HEK293T (cell line): Measurements from ENCODE around the gene CIITA.

Source experiments
- ARNT ChIP-seq: fragments of 450-650 bp; IDR thresholded peaks from 2 replicates; pipeline ENCODE4 v1.6.1; 2017; ENCODE audit warnings: mild to moderate bottlenecking
- BHLHE40 ChIP-seq: fragments of 450-650 bp; IDR thresholded peaks from 2 replicates; pipeline ENCODE4 v1.6.1; 2016; ENCODE audit warnings: mild to moderate bottlenecking, moderate library complexity, borderline replicate concordance
- CTBP1 ChIP-seq: fragments of 450-650 bp; IDR thresholded peaks from 2 replicates; pipeline ENCODE4 v1.6.1; 2016; ENCODE audit warnings: borderline replicate concordance
- ELF4 ChIP-seq: fragments of 450-650 bp; IDR thresholded peaks from 2 replicates; pipeline ENCODE4 v1.6.1; 2017; ENCODE audit warnings: antibody characterized with exemption
- FOXA1 ChIP-seq: fragments of 450-650 bp; IDR thresholded peaks from 2 replicates; pipeline ENCODE4 v1.6.1; 2016; ENCODE audit warnings: mild to moderate bottlenecking
- FOXK2 ChIP-seq: fragments of 450-650 bp; IDR thresholded peaks from 2 replicates; pipeline ENCODE4 v1.6.1; 2016; ENCODE audit warnings: mild to moderate bottlenecking
- FOXM1 ChIP-seq: fragments of 450-650 bp; IDR thresholded peaks from 2 replicates; pipeline ENCODE4 v1.6.1; 2017; ENCODE audit warnings: mild to moderate bottlenecking, borderline replicate concordance
- SP1 ChIP-seq: fragments of 450-650 bp; IDR thresholded peaks from 2 replicates; pipeline ENCODE4 v1.6.1; 2017
- SUZ12 ChIP-seq: fragments of 450-650 bp; IDR thresholded peaks from 2 replicates; pipeline ENCODE4 v1.6.1; 2016; ENCODE audit warnings: mild to moderate bottlenecking
- TARDBP ChIP-seq: fragments of 450-650 bp; IDR thresholded peaks from 2 replicates; pipeline ENCODE4 v1.6.1; 2016
- ZNF384 ChIP-seq: fragments of 450-650 bp; IDR thresholded peaks from 2 replicates; pipeline ENCODE4 v1.6.1; 2016

DNA sequence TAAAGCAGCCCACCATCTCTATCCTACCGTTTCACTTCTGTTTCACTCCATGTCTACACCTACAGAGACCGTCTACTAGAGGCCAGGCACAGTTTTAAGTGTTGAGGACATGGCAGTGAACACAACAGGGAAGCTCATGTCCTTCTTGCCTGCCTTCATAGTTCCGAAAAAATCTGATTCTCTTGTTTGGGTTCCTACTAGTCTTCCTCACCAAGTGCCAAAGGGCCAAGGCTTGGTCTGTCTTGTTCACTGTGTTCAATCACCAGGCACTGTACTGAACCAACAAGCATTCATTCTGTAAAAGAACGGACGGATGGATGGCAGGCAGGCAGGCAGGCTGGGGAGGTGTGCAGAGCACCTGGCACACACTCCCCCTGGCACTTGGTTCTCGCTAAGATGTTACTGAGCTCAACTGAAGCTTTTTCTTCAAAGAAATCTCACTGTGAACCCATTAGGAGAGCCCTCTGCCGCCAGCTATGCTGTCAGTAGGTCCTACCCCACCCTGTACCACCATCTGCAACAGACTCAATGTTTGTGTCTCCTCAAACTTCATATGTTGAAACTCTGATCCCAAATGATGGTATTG is 62.7 kb downstream of the CIITA start:
- TF ChIP-seq SP1 (no peak), FOXK2 (no peak), BHLHE40 (no peak), TARDBP (no peak), ARNT (no peak), SUZ12 (no peak), FOXM1 (no peak), FOXA1 (no peak), ZNF384 (no peak), CTBP1 (no peak), ELF4 (no peak)
